ENCODE results near the gene RNASE4.

Gene RNASE4

DNA sequence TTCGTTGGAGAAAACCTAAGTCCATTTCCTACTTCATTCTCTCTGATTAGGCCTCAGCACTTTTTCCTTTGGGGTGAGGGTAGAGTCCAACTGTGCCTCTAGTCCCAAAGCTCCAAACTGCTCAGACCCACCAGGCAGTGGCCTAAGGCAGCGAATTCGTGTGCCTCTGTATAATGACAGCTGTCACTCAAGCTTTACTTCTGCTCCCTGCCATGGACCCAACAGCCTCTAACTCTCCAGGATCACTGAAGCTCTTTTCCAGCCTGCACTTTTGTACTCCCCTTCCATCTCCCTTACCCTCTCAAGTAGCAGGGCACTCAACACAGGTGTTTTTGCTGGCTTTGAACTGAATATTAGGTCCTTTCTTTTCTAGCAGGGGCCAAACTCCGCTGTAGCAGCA, 28.1 kb upstream of the RNASE4 start:
- H3K9ac ChIP-seq (ENCODE audit: low read depth, low read length, poor library complexity): no peak overlapping the region
- no peak overlapping the region for H3K4ac ChIP-seq (ENCODE audit: low read length)
- no peak overlapping the region for H4K91ac ChIP-seq (ENCODE audit: low read depth, low read length, poor library complexity)
- H3K36me3 ChIP-seq (replicated peaks in 1 of 2; ENCODE audit: control insufficient read depth in 2 of 2, insufficient read depth in 2 of 2, low read length in 2 of 2): no peaks in the 10 kb centered on the region
- no peak overlapping the region for H3K27ac ChIP-seq (replicated peaks; ENCODE audit: low read length)
- H2BK12ac ChIP-seq (ENCODE audit: low read length): no peak overlapping the region
- peaks cover 0 to 2% of the 10 kb centered on the region in 2 donors for H3K9me3 ChIP-seq (replicated peaks in 1 of 2; ENCODE audit: control insufficient read depth in 2 of 2, insufficient read depth in 1 of 2, low read depth in 1 of 2, low read length in 2 of 2)
- H2BK120ac ChIP-seq (ENCODE audit: low read depth, low read length): no peak overlapping the region
- H2AFZ ChIP-seq (ENCODE audit: low read length): no peak overlapping the region
- H2BK15ac ChIP-seq (ENCODE audit: low read length): no peak overlapping the region
- no peak overlapping the region for H2AK5ac ChIP-seq (ENCODE audit: low read depth, low read length)
- no peaks in the 10 kb centered on the region for H3K79me1 ChIP-seq (ENCODE audit: low read depth, low read length)
- WGBS, 2 donors (ENCODE audit: extremely low coverage in 2 of 2, insufficient read length in 2 of 2, insufficient replicate concordance in 1 of 2): no CpG with 5 or more reads among the region's 4 CpGs
- H3K18ac ChIP-seq (ENCODE audit: low read length): no peak overlapping the region
- H3K4me1 ChIP-seq (ENCODE audit: control insufficient read depth in 2 of 2, insufficient read depth in 1 of 2, low read depth in 1 of 2, low read length in 2 of 2): peaks cover 4 to 6% of the 10 kb centered on the region in 2 donors
- no peak for DNase-seq (ENCODE audit: low spot score)
- H3K27me3 ChIP-seq (ENCODE audit: control insufficient read depth in 3 of 3, insufficient read depth in 3 of 3, low read depth in 1 of 3, low read length in 3 of 3): peaks cover 0 to 65% (median 44%) of the 10 kb centered on the region in 3 experiments
- no peak overlapping the region for H3K23ac ChIP-seq (ENCODE audit: low read depth, low read length, poor library complexity)
- H3K4me3 ChIP-seq (ENCODE audit: low read length in 2 of 2): no peak overlapping the region
- H3K4me2 ChIP-seq (ENCODE audit: insufficient read depth, low read length, poor library complexity, severe bottlenecking): no peak overlapping the region
- no peak overlapping the region for H2BK5ac ChIP-seq (ENCODE audit: low read length)
- no peak overlapping the region for H4K8ac ChIP-seq (ENCODE audit: low read depth, low read length)
- no peak overlapping the region for H3K14ac ChIP-seq (ENCODE audit: low read length)

DNA sequence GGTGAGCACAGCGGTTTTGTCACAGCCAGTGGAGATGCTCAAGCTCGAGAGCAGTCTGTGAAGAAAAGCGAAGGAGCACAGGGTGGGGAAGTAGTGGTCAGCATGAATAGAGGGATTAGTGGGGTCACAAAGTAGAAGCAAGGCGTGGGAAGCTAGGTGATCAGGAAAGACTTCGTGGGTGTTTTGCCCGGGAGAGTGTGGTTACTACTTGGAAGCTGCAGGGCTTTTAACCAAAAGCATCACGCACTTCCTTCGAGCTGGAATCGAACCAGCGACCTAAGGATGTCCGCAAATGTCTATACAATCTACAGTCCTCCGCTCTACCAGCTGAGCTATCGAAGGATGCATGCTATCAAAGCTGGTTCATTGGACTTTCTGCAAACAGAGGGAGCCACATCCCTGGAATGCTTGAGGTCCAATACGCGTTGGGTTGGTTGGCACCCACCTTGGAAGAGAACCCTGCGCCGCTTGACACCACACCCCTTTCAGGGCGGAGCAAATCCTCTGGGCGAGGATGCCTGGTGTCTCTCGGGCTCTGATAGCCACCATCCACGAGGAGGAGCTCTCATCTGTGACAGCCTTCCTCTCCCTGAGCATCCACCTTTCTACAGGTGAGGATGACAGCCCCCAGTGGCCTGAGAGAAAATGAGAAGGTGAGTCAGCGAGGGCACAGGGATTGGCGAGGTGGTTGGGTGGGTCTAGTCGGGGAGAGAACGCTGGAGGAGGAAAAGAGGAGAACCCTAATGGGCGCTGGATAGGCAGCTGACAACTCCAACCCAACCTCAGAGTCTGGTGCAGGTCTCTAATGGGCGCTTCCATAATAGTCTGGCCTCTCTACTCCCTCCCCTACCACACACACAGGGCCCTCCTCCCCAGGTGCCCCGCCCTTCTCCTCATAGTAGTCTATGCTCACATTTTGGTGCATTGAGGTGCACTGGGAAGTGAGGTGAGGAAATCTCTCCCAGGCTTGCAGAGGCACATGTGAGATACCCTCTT, 26.8 kb upstream of the RNASE4 start:
- H2BK120ac ChIP-seq (ENCODE audit: low read depth, low read length): no peak overlapping the region
- WGBS, 2 donors (ENCODE audit: extremely low coverage in 2 of 2, insufficient read length in 2 of 2, insufficient replicate concordance in 1 of 2): no CpG with 5 or more reads among the region's 28 CpGs
- H3K4me3 ChIP-seq (ENCODE audit: low read length in 2 of 2): peak overlapping the region in 1 of 2 donors; percentile 30
- H3K4me1 ChIP-seq (ENCODE audit: control insufficient read depth in 2 of 2, insufficient read depth in 1 of 2, low read depth in 1 of 2, low read length in 2 of 2): peaks cover 4 to 6% of the 10 kb centered on the region in 2 donors
- H3K79me1 ChIP-seq (ENCODE audit: low read depth, low read length): no peaks in the 10 kb centered on the region
- no peak overlapping the region for H2AFZ ChIP-seq (ENCODE audit: low read length)
- H3K27ac ChIP-seq (replicated peaks; ENCODE audit: low read length): no peak overlapping the region
- no peak overlapping the region for H3K4ac ChIP-seq (ENCODE audit: low read length)
- peaks cover 0 to 76% (median 48%) of the 10 kb centered on the region in 3 experiments for H3K27me3 ChIP-seq (ENCODE audit: control insufficient read depth in 3 of 3, insufficient read depth in 3 of 3, low read depth in 1 of 3, low read length in 3 of 3)
- no peaks in the 10 kb centered on the region for H3K36me3 ChIP-seq (replicated peaks in 1 of 2; ENCODE audit: control insufficient read depth in 2 of 2, insufficient read depth in 2 of 2, low read length in 2 of 2)
- H2BK15ac ChIP-seq (ENCODE audit: low read length): no peak overlapping the region
- H3K9ac ChIP-seq (ENCODE audit: low read depth, low read length, poor library complexity): no peak overlapping the region
- H3K14ac ChIP-seq (ENCODE audit: low read length): no peak overlapping the region
- H3K18ac ChIP-seq (ENCODE audit: low read length): no peak overlapping the region
- H2BK5ac ChIP-seq (ENCODE audit: low read length): no peak overlapping the region
- peaks cover 0 to 2% of the 10 kb centered on the region in 2 donors for H3K9me3 ChIP-seq (replicated peaks in 1 of 2; ENCODE audit: control insufficient read depth in 2 of 2, insufficient read depth in 1 of 2, low read depth in 1 of 2, low read length in 2 of 2)
- H2AK5ac ChIP-seq (ENCODE audit: low read depth, low read length): no peak overlapping the region
- H3K23ac ChIP-seq (ENCODE audit: low read depth, low read length, poor library complexity): no peak overlapping the region
- H4K91ac ChIP-seq (ENCODE audit: low read depth, low read length, poor library complexity): no peak overlapping the region
- H4K8ac ChIP-seq (ENCODE audit: low read depth, low read length): no peak overlapping the region
- no peak for DNase-seq (ENCODE audit: low spot score)
- no peak overlapping the region for H3K4me2 ChIP-seq (ENCODE audit: insufficient read depth, low read length, poor library complexity, severe bottlenecking)
- H2BK12ac ChIP-seq (ENCODE audit: low read length): no peak overlapping the region

DNA sequence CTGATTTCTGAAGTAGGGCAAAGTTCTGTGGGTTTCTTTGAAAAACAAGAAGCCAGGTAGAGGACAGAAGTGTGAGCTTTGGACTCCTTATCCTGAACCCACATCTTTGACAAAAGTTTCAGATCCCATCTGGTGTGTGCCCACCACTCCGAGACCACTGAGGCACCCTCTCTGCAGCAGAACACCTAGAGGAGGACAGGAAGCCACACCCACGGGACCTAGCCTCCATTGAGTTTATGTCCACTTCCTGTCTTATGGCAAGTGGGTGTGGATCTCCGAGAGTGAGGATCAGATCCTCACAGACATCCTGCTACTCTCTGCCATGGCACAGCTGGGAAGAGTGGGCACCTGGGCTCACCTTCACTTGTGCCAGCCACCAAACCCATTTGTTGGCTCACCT, 26.1 kb upstream of the RNASE4 start:
- no CpG with 5 or more reads among the region's 3 CpGs for WGBS, 2 donors (ENCODE audit: extremely low coverage in 2 of 2, insufficient read length in 2 of 2, insufficient replicate concordance in 1 of 2)
- H3K9ac ChIP-seq (ENCODE audit: low read depth, low read length, poor library complexity): no peak overlapping the region

DNA sequence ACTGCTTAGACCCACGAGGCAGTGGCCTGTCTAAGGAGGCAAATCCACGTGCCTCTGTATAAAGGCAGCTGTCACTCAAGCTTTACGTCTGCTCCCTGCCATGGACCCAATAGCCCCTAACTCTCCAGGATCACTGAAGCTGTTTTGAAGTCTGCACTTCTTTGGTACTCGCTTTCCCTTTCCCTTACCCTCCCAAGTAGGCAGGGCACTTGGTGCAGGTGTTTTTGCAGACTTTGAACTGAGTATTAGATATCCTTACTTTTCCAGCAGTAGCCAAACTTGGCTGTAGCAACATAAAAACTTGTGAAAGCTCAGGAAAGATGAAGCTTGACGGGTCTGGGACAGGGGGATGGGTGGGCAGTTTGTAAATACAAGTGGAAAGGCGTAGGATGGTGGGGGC, 25.0 kb upstream of the RNASE4 start:
- H4K8ac ChIP-seq (ENCODE audit: low read depth, low read length): no peak overlapping the region
- no peak for DNase-seq (ENCODE audit: low spot score)
- no peak overlapping the region for H2AK5ac ChIP-seq (ENCODE audit: low read depth, low read length)
- H2BK5ac ChIP-seq (ENCODE audit: low read length): no peak overlapping the region
- H3K36me3 ChIP-seq (replicated peaks in 1 of 2; ENCODE audit: control insufficient read depth in 2 of 2, insufficient read depth in 2 of 2, low read length in 2 of 2): no peaks in the 10 kb centered on the region
- H3K23ac ChIP-seq (ENCODE audit: low read depth, low read length, poor library complexity): no peak overlapping the region
- H3K9me3 ChIP-seq (replicated peaks in 1 of 2; ENCODE audit: control insufficient read depth in 2 of 2, insufficient read depth in 1 of 2, low read depth in 1 of 2, low read length in 2 of 2): peaks cover 0 to 2% of the 10 kb centered on the region in 2 donors
- H3K27ac ChIP-seq (replicated peaks; ENCODE audit: low read length): no peak overlapping the region
- no peak overlapping the region for H3K4me3 ChIP-seq (ENCODE audit: low read length in 2 of 2)
- WGBS, 2 donors (ENCODE audit: extremely low coverage in 2 of 2, insufficient read length in 2 of 2, insufficient replicate concordance in 1 of 2): no CpG with 5 or more reads among the region's 6 CpGs
- H2BK15ac ChIP-seq (ENCODE audit: low read length): no peak overlapping the region
- H3K4ac ChIP-seq (ENCODE audit: low read length): no peak overlapping the region
- H3K4me1 ChIP-seq (ENCODE audit: control insufficient read depth in 2 of 2, insufficient read depth in 1 of 2, low read depth in 1 of 2, low read length in 2 of 2): peaks cover 0 to 6% of the 10 kb centered on the region in 2 donors
- no peaks in the 10 kb centered on the region for H3K79me1 ChIP-seq (ENCODE audit: low read depth, low read length)
- H3K18ac ChIP-seq (ENCODE audit: low read length): no peak overlapping the region
- peaks cover 0 to 79% (median 51%) of the 10 kb centered on the region in 3 experiments for H3K27me3 ChIP-seq (ENCODE audit: control insufficient read depth in 3 of 3, insufficient read depth in 3 of 3, low read depth in 1 of 3, low read length in 3 of 3)
- H3K9ac ChIP-seq (ENCODE audit: low read depth, low read length, poor library complexity): no peak overlapping the region
- no peak overlapping the region for H2AFZ ChIP-seq (ENCODE audit: low read length)
- no peak overlapping the region for H3K14ac ChIP-seq (ENCODE audit: low read length)
- H4K91ac ChIP-seq (ENCODE audit: low read depth, low read length, poor library complexity): no peak overlapping the region
- H2BK120ac ChIP-seq (ENCODE audit: low read depth, low read length): no peak overlapping the region
- H3K4me2 ChIP-seq (ENCODE audit: insufficient read depth, low read length, poor library complexity, severe bottlenecking): no peak overlapping the region
- H2BK12ac ChIP-seq (ENCODE audit: low read length): no peak overlapping the region

More for the DNA sequence above, 26.1 kb upstream of the RNASE4 start:
- H2BK15ac ChIP-seq (ENCODE audit: low read length): no peak overlapping the region
- no peak overlapping the region for H2BK5ac ChIP-seq (ENCODE audit: low read length)
- H2BK12ac ChIP-seq (ENCODE audit: low read length): no peak overlapping the region
- H3K79me1 ChIP-seq (ENCODE audit: low read depth, low read length): no peaks in the 10 kb centered on the region
- H3K14ac ChIP-seq (ENCODE audit: low read length): no peak overlapping the region
- DNase-seq (ENCODE audit: low spot score): no peak
- no peak overlapping the region for H3K18ac ChIP-seq (ENCODE audit: low read length)
- no peaks in the 10 kb centered on the region for H3K36me3 ChIP-seq (replicated peaks in 1 of 2; ENCODE audit: control insufficient read depth in 2 of 2, insufficient read depth in 2 of 2, low read length in 2 of 2)
- H3K4me1 ChIP-seq (ENCODE audit: control insufficient read depth in 2 of 2, insufficient read depth in 1 of 2, low read depth in 1 of 2, low read length in 2 of 2): peaks cover 3 to 6% of the 10 kb centered on the region in 2 donors
- H3K4me3 ChIP-seq (ENCODE audit: low read length in 2 of 2): no peak overlapping the region
- H4K91ac ChIP-seq (ENCODE audit: low read depth, low read length, poor library complexity): no peak overlapping the region
- H3K27ac ChIP-seq (replicated peaks; ENCODE audit: low read length): no peak overlapping the region
- no peak overlapping the region for H3K23ac ChIP-seq (ENCODE audit: low read depth, low read length, poor library complexity)
- H2AFZ ChIP-seq (ENCODE audit: low read length): no peak overlapping the region
- no peak overlapping the region for H2BK120ac ChIP-seq (ENCODE audit: low read depth, low read length)
- no peak overlapping the region for H3K4me2 ChIP-seq (ENCODE audit: insufficient read depth, low read length, poor library complexity, severe bottlenecking)
- H3K9me3 ChIP-seq (replicated peaks in 1 of 2; ENCODE audit: control insufficient read depth in 2 of 2, insufficient read depth in 1 of 2, low read depth in 1 of 2, low read length in 2 of 2): peaks cover 0 to 2% of the 10 kb centered on the region in 2 donors
- peaks cover 0 to 78% (median 51%) of the 10 kb centered on the region in 3 experiments for H3K27me3 ChIP-seq (ENCODE audit: control insufficient read depth in 3 of 3, insufficient read depth in 3 of 3, low read depth in 1 of 3, low read length in 3 of 3)
- no peak overlapping the region for H4K8ac ChIP-seq (ENCODE audit: low read depth, low read length)
- no peak overlapping the region for H2AK5ac ChIP-seq (ENCODE audit: low read depth, low read length)
- no peak overlapping the region for H3K4ac ChIP-seq (ENCODE audit: low read length)
